H9 (cell line): Measurements from ENCODE around the gene MEI4. TPM values are rescaled to one million over a fixed set of nuclear protein-coding genes. Genes with fewer than 3 reads are reported as not detected.

Source experiments
- DNase-seq: peaks from one replicate; pipeline ENCODE4 v3.0.0-alpha.2; 2017
- H2AFZ ChIP-seq: one replicate; pipeline ENCODE4 v1.6.1; 2013; ENCODE audit warnings: mild to moderate bottlenecking, low read length, control low read depth, moderate library complexity
- H2AK5ac ChIP-seq: 2 replicates; pipeline ENCODE4 v1.6.1; 2013; ENCODE audit warnings: low read length, control low read depth, mixed read lengths; ENCODE audit not compliant: insufficient read length
- H2BK120ac ChIP-seq: one replicate; pipeline ENCODE4 v1.6.1; 2013; ENCODE audit warnings: low read depth, mild to moderate bottlenecking, low read length, control low read depth, inconsistent platforms; ENCODE audit not compliant: poor library complexity, severe bottlenecking
- H2BK12ac ChIP-seq: 2 replicates; pipeline ENCODE4 v1.6.1; 2013; ENCODE audit warnings: low read length, control low read depth, mixed read lengths, low read depth; ENCODE audit not compliant: insufficient read length
- H2BK15ac ChIP-seq: 2 replicates; pipeline ENCODE4 v1.6.1; 2013; ENCODE audit warnings: low read depth, low read length, control low read depth
- H2BK20ac ChIP-seq: one replicate; pipeline ENCODE4 v1.6.1; 2013; ENCODE audit warnings: low read depth, mild to moderate bottlenecking, low read length, control low read depth, inconsistent platforms; ENCODE audit not compliant: poor library complexity, severe bottlenecking
- H2BK5ac ChIP-seq: 2 replicates; pipeline ENCODE4 v1.6.1; 2013; ENCODE audit warnings: low read length, control low read depth, mixed read lengths; ENCODE audit not compliant: insufficient read length
- H3K14ac ChIP-seq: 2 replicates; pipeline ENCODE4 v1.6.1; 2013; ENCODE audit warnings: low read length, control low read depth; ENCODE audit not compliant: insufficient read depth
- H3K18ac ChIP-seq: 2 replicates; pipeline ENCODE4 v1.6.1; 2013; ENCODE audit warnings: low read depth, mild to moderate bottlenecking, mixed read lengths, low read length, control low read depth; ENCODE audit not compliant: insufficient read length
- H3K23ac ChIP-seq: 2 replicates; pipeline ENCODE4 v1.6.1; 2013; ENCODE audit warnings: low read length, control low read depth, mixed read lengths, low read depth; ENCODE audit not compliant: insufficient read length
- H3K23me2 ChIP-seq: 2 replicates; pipeline ENCODE4 v1.6.1; 2013; ENCODE audit warnings: low read depth, mild to moderate bottlenecking, mixed read lengths, low read length, control low read depth; ENCODE audit not compliant: insufficient read length, poor library complexity, severe bottlenecking
- H3K27ac ChIP-seq: 2 replicates; pipeline ENCODE4 v1.5.1; 2013; ENCODE audit warnings: low read length, control low read depth, mixed read lengths, low read depth; ENCODE audit not compliant: insufficient read length
- H3K27me3 ChIP-seq: 2 replicates; pipeline ENCODE4 v1.6.1; 2013; ENCODE audit warnings: low read length, control low read depth, inconsistent platforms; ENCODE audit not compliant: insufficient read depth
- H3K4ac ChIP-seq: 2 replicates; pipeline ENCODE4 v1.6.1; 2013; ENCODE audit warnings: low read depth, mild to moderate bottlenecking, control low read depth, inconsistent platforms, low read length, moderate library complexity
- H3K4me1 ChIP-seq: 2 replicates; pipeline ENCODE4 v1.6.1; 2013; ENCODE audit warnings: low read length, control low read depth, inconsistent platforms; ENCODE audit not compliant: insufficient read depth
- H3K4me2 ChIP-seq: 2 replicates; pipeline ENCODE4 v1.6.1; 2013; ENCODE audit warnings: low read length, control low read depth, mixed read lengths; ENCODE audit not compliant: insufficient read length, insufficient read depth
- H3K56ac ChIP-seq: 2 replicates; pipeline ENCODE4 v1.6.1; 2013; ENCODE audit warnings: low read depth, mild to moderate bottlenecking, mixed read lengths, low read length, control low read depth; ENCODE audit not compliant: insufficient read length
- H3K79me1 ChIP-seq: 2 replicates; pipeline ENCODE4 v1.6.1; 2013; ENCODE audit warnings: low read depth, mild to moderate bottlenecking, moderate library complexity, low read length, control low read depth, inconsistent platforms; ENCODE audit not compliant: insufficient read depth, poor library complexity, severe bottlenecking
- H3K79me2 ChIP-seq: 2 replicates; pipeline ENCODE4 v1.6.1; 2013; ENCODE audit warnings: low read length, control low read depth, inconsistent platforms; ENCODE audit not compliant: insufficient read depth
- H3K9ac ChIP-seq: 2 replicates; pipeline ENCODE4 v1.6.1; 2013; ENCODE audit warnings: low read length, control low read depth, mixed read lengths; ENCODE audit not compliant: insufficient read length; ENCODE audit errors: extremely low read depth
- H3K9me3 ChIP-seq: one replicate; pipeline ENCODE4 v1.6.1; 2013; ENCODE audit warnings: low read depth, low read length, inconsistent platforms; ENCODE audit not compliant: control insufficient read depth
- H3T11ph ChIP-seq: one replicate; pipeline ENCODE4 v1.6.1; 2013; ENCODE audit warnings: mild to moderate bottlenecking, low read length, control low read depth, inconsistent platforms
- H4K20me1 ChIP-seq: one replicate; pipeline ENCODE4 v1.6.1; 2013; ENCODE audit not compliant: control insufficient read depth, insufficient read length, insufficient read depth
- H4K5ac ChIP-seq: 2 replicates; pipeline ENCODE4 v1.6.1; 2013; ENCODE audit warnings: low read depth, mild to moderate bottlenecking, mixed read lengths, low read length, control low read depth; ENCODE audit not compliant: insufficient read length
- H4K8ac ChIP-seq: replicated peaks from 2 replicates; pipeline ENCODE4 v1.6.1; 2013; ENCODE audit warnings: low read length, control low read depth, mixed read lengths, low read depth; ENCODE audit not compliant: insufficient read length
- H4K91ac ChIP-seq: 2 replicates; pipeline ENCODE4 v1.6.1; 2013; ENCODE audit warnings: low read depth, mild to moderate bottlenecking, moderate library complexity, mixed read lengths, low read length, control low read depth; ENCODE audit not compliant: insufficient read length
- H3K27ac Mint-ChIP-seq, 3 experiments: 2 replicates in 2 of 3; 3 replicates in 1 of 3; pipeline ENCODE4 v1.8.0; 2020 to 2021; ENCODE audit warnings: mixed read lengths in 3 of 3, mild to moderate bottlenecking in 1 of 3, moderate library complexity in 1 of 3
- H3K27me3 Mint-ChIP-seq: 2 replicates; pipeline ENCODE4 v1.8.0; 2021; ENCODE audit warnings: low read depth, mild to moderate bottlenecking, moderate library complexity, mixed read lengths
- H3K36me3 Mint-ChIP-seq, 3 experiments: 2 replicates in 2 of 3; 3 replicates in 1 of 3; pipeline ENCODE4 v1.8.0; 2020 to 2021; ENCODE audit warnings: low read depth in 3 of 3, mixed read lengths in 3 of 3; ENCODE audit not compliant: insufficient read depth in 1 of 3
- H3K4me1 Mint-ChIP-seq, 2 experiments: 2 replicates each; pipeline ENCODE4 v1.8.0; 2020; ENCODE audit warnings: mixed read lengths in 2 of 2
- H3K4me3 Mint-ChIP-seq, 2 experiments: 2 replicates in 1 of 2; 3 replicates in 1 of 2; pipeline ENCODE4 v1.8.0; 2020 to 2021; ENCODE audit warnings: mild to moderate bottlenecking in 2 of 2, mixed read lengths in 2 of 2, moderate library complexity in 1 of 2
- H3K9me3 Mint-ChIP-seq, 2 experiments: 2 replicates in 1 of 2; 3 replicates in 1 of 2; pipeline ENCODE4 v1.8.0; 2020; ENCODE audit warnings: mild to moderate bottlenecking in 2 of 2, mixed read lengths in 2 of 2, moderate library complexity in 1 of 2
- WGBS: extraction: QIAGEN DNeasy Blood & Tissue Kit; methylation state at CpG from one replicate; pipeline ENCODE4 v1.1.7; 2013; ENCODE audit warnings: missing lambda C conversion rate, low lambda C conversion rate, mixed read lengths; ENCODE audit not compliant: insufficient read length; ENCODE audit errors: extremely low coverage; 5-methylcytosine and 5-hydroxymethylcytosine counted together
- total RNA-seq: library from RNA; stranded (reverse); gene quantifications from 2 replicates; pipeline ENCODE4 v1.2.1, GENCODE V29; 2021
- TF ChIP-seq, protein P1 (sequence below): fragments of 200-600 bp; sonication (generic); conservative IDR thresholded peaks from 3 replicates; pipeline ENCODE4 v1.8.0; 2021; ENCODE audit warnings: antibody characterized with exemption, mild to moderate bottlenecking

The MEI4 gene
- total RNA-seq, 1 experiment from 2014 or later: 0.55 TPM

- no CpG with 5 or more reads among the region's 6 CpGs for whole genome bisulfite sequencing
- no peaks in the 10 kb centered on the region for H3K23me2 ChIP-seq
Measured at GRCh38 chr6:77796824-77797809, 144.3 kb downstream of the MEI4 start.

More at GRCh38 chr6:77796824-77797809, 144.3 kb downstream of the MEI4 start:
- H2BK120ac ChIP-seq: no peak overlapping the region
- no peak overlapping the region for H2AFZ ChIP-seq
- DNase-seq: no peak
- no peak overlapping the region for H3K14ac ChIP-seq
- Mint-ChIP-seq H3K27me3 (no peaks in the 10 kb centered on the region; the same call in 1 of the 2 replicates), H3K9me3 (peaks cover 27 to 31% of the 10 kb centered on the region in 2 experiments; a peak in 4 of 5 replicates), H3K36me3 (peaks cover 0 to 12% (median 0%) of the 10 kb centered on the region in 3 experiments; a peak in 2 of 7 replicates), H3K4me3 (no peak overlapping the region), H3K4me1 (no peaks in the 10 kb centered on the region), H3K27ac (no peak overlapping the region)
- no peak overlapping the region for H4K8ac ChIP-seq
- TF ChIP-seq, protein P1, sequence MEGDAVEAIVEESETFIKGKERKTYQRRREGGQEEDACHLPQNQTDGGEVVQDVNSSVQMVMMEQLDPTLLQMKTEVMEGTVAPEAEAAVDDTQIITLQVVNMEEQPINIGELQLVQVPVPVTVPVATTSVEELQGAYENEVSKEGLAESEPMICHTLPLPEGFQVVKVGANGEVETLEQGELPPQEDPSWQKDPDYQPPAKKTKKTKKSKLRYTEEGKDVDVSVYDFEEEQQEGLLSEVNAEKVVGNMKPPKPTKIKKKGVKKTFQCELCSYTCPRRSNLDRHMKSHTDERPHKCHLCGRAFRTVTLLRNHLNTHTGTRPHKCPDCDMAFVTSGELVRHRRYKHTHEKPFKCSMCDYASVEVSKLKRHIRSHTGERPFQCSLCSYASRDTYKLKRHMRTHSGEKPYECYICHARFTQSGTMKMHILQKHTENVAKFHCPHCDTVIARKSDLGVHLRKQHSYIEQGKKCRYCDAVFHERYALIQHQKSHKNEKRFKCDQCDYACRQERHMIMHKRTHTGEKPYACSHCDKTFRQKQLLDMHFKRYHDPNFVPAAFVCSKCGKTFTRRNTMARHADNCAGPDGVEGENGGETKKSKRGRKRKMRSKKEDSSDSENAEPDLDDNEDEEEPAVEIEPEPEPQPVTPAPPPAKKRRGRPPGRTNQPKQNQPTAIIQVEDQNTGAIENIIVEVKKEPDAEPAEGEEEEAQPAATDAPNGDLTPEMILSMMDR: no peak
- no peaks in the 10 kb centered on the region for H3K79me1 ChIP-seq
- H3K4ac ChIP-seq: no peak overlapping the region
- no peak overlapping the region for H2AK5ac ChIP-seq
- no peaks in the 10 kb centered on the region for H3K9me3 ChIP-seq
- no peaks in the 10 kb centered on the region for H3K79me2 ChIP-seq
- H3K4me1 ChIP-seq: no peaks in the 10 kb centered on the region
- no peak overlapping the region for H3T11ph ChIP-seq
- no peak overlapping the region for H3K18ac ChIP-seq
- no peak overlapping the region for H2BK5ac ChIP-seq
- H3K27me3 ChIP-seq: no peaks in the 10 kb centered on the region
- H3K56ac ChIP-seq: no peak overlapping the region
- H2BK15ac ChIP-seq: no peak overlapping the region
- H2BK20ac ChIP-seq: no peak overlapping the region
- H3K23ac ChIP-seq: no peak overlapping the region
- no peak overlapping the region for H4K91ac ChIP-seq
- no peak overlapping the region for H4K5ac ChIP-seq
- no peak overlapping the region for H3K9ac ChIP-seq
- H2BK12ac ChIP-seq: no peak overlapping the region
- no peak overlapping the region for H3K4me2 ChIP-seq
- H3K27ac ChIP-seq: no peak overlapping the region
- H4K20me1 ChIP-seq: no peaks in the 10 kb centered on the region
